H1 (cell line): ENCODE measurements around the gene SLC35B2. TPM values are rescaled to one million over a fixed set of nuclear protein-coding genes. Genes with fewer than 3 reads are reported as not detected.

Experiments
- CTCF ChIA-PET: fragments of 300-600 bp; sonication (Branson Sonifier 250); formaldehyde crosslinking; loops from one replicate; lab custom pipeline; 2021; ENCODE audit not compliant: partially characterized antibody; lab: Charles Lee
- POLR2A ChIA-PET: fragments of 300-600 bp; sonication (Branson Sonifier 250); formaldehyde crosslinking; loops from one replicate; lab custom pipeline; 2021; ENCODE audit warnings: inconsistent platforms; ENCODE audit not compliant: partially characterized antibody; lab: Charles Lee
- DNase-seq, 2 experiments: peaks; one replicate each; pipeline versions ENCODE4 v3.0.0 to v3.0.0-alpha.2; 2010 to 2022; ENCODE audit warnings: low spot score in 2 of 2, low read depth in 1 of 2, mixed read lengths in 1 of 2
- FAIRE-seq: peaks from 2 replicates; lab custom pipeline; 2011; peaks lifted over from hg19 to GRCh38; lab: Jason Lieb, UNC
- H2AFZ ChIP-seq: 2 replicates; pipeline ENCODE4 v1.8.1; 2012; ENCODE audit warnings: low read length, inconsistent platforms
- H2AK5ac ChIP-seq: 2 replicates; pipeline ENCODE4 v1.6.1; 2013; ENCODE audit warnings: low read depth, low read length
- H2BK120ac ChIP-seq: replicated peaks from 2 replicates; pipeline ENCODE3; 2013; ENCODE audit warnings: low read depth, low read length, inconsistent platforms
- H2BK12ac ChIP-seq: 2 replicates; pipeline ENCODE4 v1.6.1; 2013; ENCODE audit warnings: low read depth, low read length
- H2BK15ac ChIP-seq: 2 replicates; pipeline ENCODE4 v1.6.1; 2013; ENCODE audit warnings: low read length
- H2BK20ac ChIP-seq: 2 replicates; pipeline ENCODE4 v1.6.1; 2013; ENCODE audit warnings: low read length
- H2BK5ac ChIP-seq: 2 replicates; pipeline ENCODE4 v1.6.1; 2013; ENCODE audit warnings: low read depth, low read length
- H3K14ac ChIP-seq: 2 replicates; pipeline ENCODE4 v1.6.1; 2013; ENCODE audit warnings: inconsistent platforms; ENCODE audit not compliant: insufficient read length
- H3K18ac ChIP-seq: 2 replicates; pipeline ENCODE4 v1.6.1; 2013; ENCODE audit warnings: low read length; ENCODE audit errors: extremely low read depth
- H3K23ac ChIP-seq: 2 replicates; pipeline ENCODE4 v1.6.1; 2013; ENCODE audit warnings: inconsistent platforms; ENCODE audit not compliant: insufficient read length
- H3K23me2 ChIP-seq: 2 replicates; pipeline ENCODE4 v1.6.1; 2013; ENCODE audit warnings: low read depth, low read length
- H3K27ac ChIP-seq: 2 replicates; pipeline ENCODE4 v1.6.1; 2011; ENCODE audit warnings: low read depth, low read length, inconsistent platforms
- H3K27me3 ChIP-seq, 4 experiments: replicated peaks in 1 of 4; 1 replicate in 1 of 4; 2 replicates in 3 of 4; pipeline versions ENCODE4 v1.6.1 to v1.8.1; 2011 to 2013; ENCODE audit warnings: low read length in 3 of 4, mild to moderate bottlenecking in 3 of 4, inconsistent platforms in 2 of 4, mixed read lengths in 2 of 4, moderate library complexity in 1 of 4; ENCODE audit not compliant: control insufficient read depth in 3 of 4, insufficient read depth in 3 of 4; ENCODE audit errors: extremely low read depth in 1 of 4
- H3K36me3 ChIP-seq, 4 experiments: 2 replicates each; pipeline versions ENCODE4 v1.6.1 to v1.8.1; 2011 to 2013; ENCODE audit warnings: mild to moderate bottlenecking in 4 of 4, low read length in 3 of 4, moderate library complexity in 2 of 4, control low read depth in 1 of 4, inconsistent platforms in 1 of 4; ENCODE audit not compliant: insufficient read depth in 4 of 4, control insufficient read depth in 2 of 4
- H3K4ac ChIP-seq: replicated peaks from 2 replicates; pipeline ENCODE3; 2013; ENCODE audit warnings: low read length, low read depth, mixed read lengths, inconsistent platforms; ENCODE audit not compliant: insufficient read length
- H3K4me1 ChIP-seq, 4 experiments: replicated peaks in 1 of 4; 1 replicate in 1 of 4; 2 replicates in 3 of 4; pipeline versions ENCODE4 v1.6.1 to v1.8.1; 2011 to 2013; ENCODE audit warnings: low read length in 3 of 4, inconsistent platforms in 2 of 4, mixed read lengths in 1 of 4; ENCODE audit not compliant: insufficient read depth in 4 of 4, control insufficient read depth in 3 of 4
- H3K4me2 ChIP-seq, 2 experiments: 2 replicates each; pipeline versions ENCODE4 v1.6.1 to v1.8.1; 2011 to 2013; ENCODE audit warnings: low read depth in 2 of 2, low read length in 2 of 2, control low read depth in 1 of 2, inconsistent platforms in 1 of 2, mild to moderate bottlenecking in 1 of 2; ENCODE audit not compliant: insufficient read depth in 1 of 2
- H3K4me3 ChIP-seq, 4 experiments: fragments of 200-600, 300-600 bp in 1 of 4; sonication (generic), shearing (Covaris generic), sonication (Bioruptor Twin) in 1 of 4; 2 replicates each; pipeline versions ENCODE4 v1.5.1 to v1.8.1; 2011 to 2016; ENCODE audit warnings: low read length in 4 of 4, low read depth in 3 of 4, control low read depth in 2 of 4, inconsistent platforms in 2 of 4, mild to moderate bottlenecking in 2 of 4, mixed read lengths in 1 of 4, moderate library complexity in 1 of 4; ENCODE audit not compliant: insufficient read depth in 2 of 4; ENCODE audit errors: extremely low read depth in 1 of 4
- H3K56ac ChIP-seq: replicated peaks from 2 replicates; pipeline ENCODE3; 2013; ENCODE audit warnings: low read depth, mild to moderate bottlenecking, mixed read lengths, low read length, inconsistent platforms; ENCODE audit not compliant: insufficient read length
- H3K79me1 ChIP-seq: 2 replicates; pipeline ENCODE4 v1.6.1; 2013; ENCODE audit warnings: low read depth, low read length, control low read depth
- H3K79me2 ChIP-seq, 2 experiments: 2 replicates each; pipeline versions ENCODE4 v1.6.1 to v1.8.1; 2012 to 2013; ENCODE audit warnings: low read length in 2 of 2, mild to moderate bottlenecking in 2 of 2, inconsistent platforms in 1 of 2; ENCODE audit not compliant: insufficient read depth in 2 of 2, control insufficient read depth in 1 of 2
- H3K9ac ChIP-seq, 4 experiments: replicated peaks in 1 of 4; 1 replicate in 1 of 4; 2 replicates in 3 of 4; pipeline versions ENCODE4 v1.6.1 to v1.8.1; 2011 to 2013; ENCODE audit warnings: low read depth in 3 of 4, low read length in 3 of 4, control low read depth in 2 of 4, mild to moderate bottlenecking in 2 of 4, moderate library complexity in 2 of 4, inconsistent platforms in 1 of 4; ENCODE audit errors: extremely low read depth in 1 of 4
- H3K9me3 ChIP-seq, 2 experiments: 2 replicates each; pipeline versions ENCODE4 v1.6.1 to v1.8.1; 2012 to 2013; ENCODE audit warnings: mild to moderate bottlenecking in 2 of 2, moderate library complexity in 2 of 2, control low read depth in 1 of 2, inconsistent platforms in 1 of 2, low read depth in 1 of 2, low read length in 1 of 2, mixed read lengths in 1 of 2; ENCODE audit not compliant: insufficient read depth in 2 of 2
- H4K20me1 ChIP-seq, 2 experiments: replicated peaks in 1 of 2; 2 replicates each; pipeline versions ENCODE3 to v1.8.1; 2011 to 2013; ENCODE audit warnings: inconsistent platforms in 2 of 2, low read length in 2 of 2, mild to moderate bottlenecking in 1 of 2; ENCODE audit not compliant: insufficient read depth in 2 of 2, control insufficient read depth in 1 of 2
- H4K5ac ChIP-seq: 2 replicates; pipeline ENCODE4 v1.6.1; 2013; ENCODE audit warnings: low read length, low read depth, mixed read lengths, inconsistent platforms; ENCODE audit not compliant: insufficient read length
- H4K8ac ChIP-seq: 2 replicates; pipeline ENCODE4 v1.8.0; 2013; ENCODE audit warnings: mild to moderate bottlenecking, moderate library complexity, low read length, inconsistent platforms; ENCODE audit not compliant: insufficient read depth; ENCODE audit errors: extremely low read depth
- H4K91ac ChIP-seq: replicated peaks from 2 replicates; pipeline ENCODE3; 2013; ENCODE audit warnings: low read length, mixed read lengths, inconsistent platforms; ENCODE audit not compliant: insufficient read length
- BACH1 ChIP-seq: IDR thresholded peaks from 2 replicates; pipeline ENCODE4 v1.6.1; 2012; ENCODE audit warnings: low read length, improper control_type of control experiment
- CBX5 ChIP-seq: fragments of 300-800, 300-1000 bp; sonication (generic); IDR thresholded peaks from 2 replicates; pipeline ENCODE4 v1.7.1; 2016; ENCODE audit warnings: antibody characterized with exemption, low read length, low read depth
- CREB1 ChIP-seq: IDR thresholded peaks from 2 replicates; pipeline ENCODE4 v1.6.1; 2012; ENCODE audit warnings: inconsistent platforms
- EGR1 ChIP-seq: IDR thresholded peaks from 2 replicates; pipeline ENCODE4 v1.6.1; 2011; ENCODE audit warnings: low read depth, low read length, borderline replicate concordance
- JUN ChIP-seq: IDR thresholded peaks from 2 replicates; pipeline ENCODE4 v1.6.1; 2011; ENCODE audit warnings: low read depth, mild to moderate bottlenecking, improper control_type of control experiment, low read length
- JUND ChIP-seq: IDR thresholded peaks from 2 replicates; pipeline ENCODE4 v1.6.1; 2011; ENCODE audit warnings: mild to moderate bottlenecking, improper control_type of control experiment, low read length
- KDM1A ChIP-seq: fragments of 200-600, 300-600 bp; sonication (generic); IDR thresholded peaks from 2 replicates; pipeline ENCODE4 v1.7.1; 2016; ENCODE audit warnings: mild to moderate bottlenecking, low read length, borderline replicate concordance
- NRF1 ChIP-seq: IDR thresholded peaks from 2 replicates; pipeline ENCODE4 v1.6.1; 2011; ENCODE audit warnings: mild to moderate bottlenecking, low read depth, low read length, improper control_type of control experiment
- RFX5 ChIP-seq: IDR thresholded peaks from 2 replicates; pipeline ENCODE4 v1.6.1; 2011; ENCODE audit warnings: low read depth, low read length, improper control_type of control experiment, borderline replicate concordance
- SIRT6 ChIP-seq: IDR thresholded peaks from one replicate; pipeline ENCODE4 v1.7.1; 2012; ENCODE audit warnings: low read length, inconsistent platforms
- TAF7 ChIP-seq: optimal IDR thresholded peaks from 2 replicates; pipeline ENCODE3; 2011; ENCODE audit warnings: low read depth, mild to moderate bottlenecking, inconsistent platforms, low read length, moderate library complexity, borderline replicate concordance
- TCF12 ChIP-seq: IDR thresholded peaks from 2 replicates; pipeline ENCODE4 v1.6.1; 2011; ENCODE audit warnings: low read depth, mild to moderate bottlenecking, low read length
- TEAD4 ChIP-seq: IDR thresholded peaks from 2 replicates; pipeline ENCODE4 v1.6.1; 2012; ENCODE audit warnings: low read depth, low read length, inconsistent platforms, mixed read lengths
- WGBS, 2 experiments: shearing (Covaris generic) in 1 of 2; methylation state at CpG; one replicate each; pipeline versions ENCODE4 v1.1.6 to v1.1.7; 2013 to 2015; ENCODE audit warnings: low lambda C conversion rate in 2 of 2, mixed read lengths in 2 of 2, inconsistent platforms in 1 of 2, low coverage in 1 of 2, missing lambda C conversion rate in 1 of 2; ENCODE audit not compliant: insufficient replicate concordance in 2 of 2, insufficient coverage in 1 of 2, insufficient read length in 1 of 2; ENCODE audit errors: extremely low coverage in 1 of 2, missing lambda C conversion rate in 1 of 2; 5-methylcytosine and 5-hydroxymethylcytosine counted together
- polyA plus RNA-seq, 7 experiments: library from polyadenylated mRNA; depleted of rRNA in 3 of 7; stranded (reverse) in 5 of 7; unstranded in 2 of 7; fragments of >200 nt in 5 of 7; fragments of 200-250 nt in 2 of 7; gene quantifications; 1 replicate in 5 of 7; 2 replicates in 1 of 7; 4 replicates in 1 of 7; pipeline versions ENCODE4 v1.2.1 to v1.2.3, GENCODE V29; 2011 to 2013; ENCODE audit warnings: missing spikeins in 2 of 7, mixed read lengths in 2 of 7
- total RNA-seq: library from RNA; stranded (reverse); fragmentation: NEBNext Ultra II Directional; extraction: Animal tissue kit (Norgen Biotek cat#: 25700); gene quantifications from 2 replicates; pipeline ENCODE4 v1.2.1, GENCODE V29; 2021

The SLC35B2 gene
- total and polyA plus RNA-seq, 2 of the 8 experiments (the other 6 are each of a cell fraction or from before 2014, with no cell fraction given), result 29.5 to 65.0 TPM

GRCh38 chr6:44232676-44233566, 24.4 kb downstream of the SLC35B2 start:
- H3K27ac ChIP-seq, result no peak overlapping the region; the same call in 1 of the 2 replicates
- H3K27me3 ChIP-seq, result no peaks in the 10 kb centered on the region
- no peak overlapping the region for H2AFZ ChIP-seq
- H3K23me2 ChIP-seq, result peaks cover 4% of the 10 kb centered on the region; the same call in 1 of the 2 replicates
- no peak overlapping the region for H2AK5ac ChIP-seq
- H2BK5ac ChIP-seq, result 0 out of 2 replicates have a peak overlapping the region, but pooled peaks have one; percentile 24
- H3K9ac ChIP-seq, result no peak overlapping the region
- H4K20me1 ChIP-seq, result peaks cover 11 to 21% of the 10 kb centered on the region in 2 experiments
- H2BK20ac ChIP-seq, result no peak overlapping the region
- no peak overlapping the region for H3K14ac ChIP-seq
- H2BK12ac ChIP-seq, result no peak overlapping the region
- H3K4ac ChIP-seq, result no peak overlapping the region
- peaks cover 35 to 60% (median 53%) of the 10 kb centered on the region in 4 experiments for H3K36me3 ChIP-seq
- CTCF ChIA-PET, result interaction anchor here (0.8 to 19.4 kb wide), 13 partner anchors 7 to 143 kb away, joined by 3 to 287 read pairs (median 19); partner anchors contain the start of genes CAPN11, MYMX and SLC29A1
- H3K9me3 ChIP-seq, result no peaks in the 10 kb centered on the region
- 90% methylated on average over 16 of the region's 16 CpGs; no CpG with 5 or more reads in 1 of the 2 experiments for WGBS, 2 experiments
- H3K79me2 ChIP-seq, result peaks cover 0 to 9% of the 10 kb centered on the region in 2 experiments; a peak in 2 of 4 replicates
- DNase-seq (no peak), FAIRE-seq (no peak)
- POLR2A ChIA-PET, result interaction anchor here (0.9 to 21.0 kb wide), 9 partner anchors 8 to 99 kb away, joined by 3 to 581 read pairs (median 5); partner anchors contain the start of genes HSP90AB1, SLC29A1 and SLC35B2
- peaks cover 11% of the 10 kb centered on the region for H3K79me1 ChIP-seq
- no peak overlapping the region for H2BK120ac ChIP-seq
- H3K56ac ChIP-seq, result no peak overlapping the region
- no peak overlapping the region for H3K4me3 ChIP-seq
- H3K4me2 ChIP-seq, result no peak overlapping the region
- no peak overlapping the region for H4K5ac ChIP-seq
- no peak overlapping the region for H2BK15ac ChIP-seq
- no peak overlapping the region for H4K91ac ChIP-seq
- no peak overlapping the region for H3K23ac ChIP-seq
- no peak overlapping the region for H4K8ac ChIP-seq
- H3K18ac ChIP-seq, result no peak overlapping the region
- peaks cover 4 to 15% (median 9%) of the 10 kb centered on the region in 4 experiments; a peak in 6 of 7 replicates for H3K4me1 ChIP-seq
- TF ChIP-seq TAF7 (no peak), JUND (no peak), CREB1 (no peak), TEAD4 (no peak), KDM1A (no peak), JUN (no peak), NRF1 (no peak), SIRT6 (no peak), BACH1 (no peak), TCF12 (no peak), CBX5 (no peak), EGR1 (no peak), RFX5 (no peak)
